Fibroblast of skin of scalp (primary cell): ENCODE results near the gene PHYKPL.
A peak's percentile ranks its signal among the peaks of the same experiment; 100 is the strongest.
"Not testable (repeated sequence)": the region's sequence is repeated elsewhere in the genome, so short reads cannot be mapped to it uniquely, and the experiment has no call there.

Source experiments
- DNase-seq: peaks from one replicate; pipeline ENCODE4 v3.0.0-alpha.2; 2013

Gene PHYKPL

DNA sequence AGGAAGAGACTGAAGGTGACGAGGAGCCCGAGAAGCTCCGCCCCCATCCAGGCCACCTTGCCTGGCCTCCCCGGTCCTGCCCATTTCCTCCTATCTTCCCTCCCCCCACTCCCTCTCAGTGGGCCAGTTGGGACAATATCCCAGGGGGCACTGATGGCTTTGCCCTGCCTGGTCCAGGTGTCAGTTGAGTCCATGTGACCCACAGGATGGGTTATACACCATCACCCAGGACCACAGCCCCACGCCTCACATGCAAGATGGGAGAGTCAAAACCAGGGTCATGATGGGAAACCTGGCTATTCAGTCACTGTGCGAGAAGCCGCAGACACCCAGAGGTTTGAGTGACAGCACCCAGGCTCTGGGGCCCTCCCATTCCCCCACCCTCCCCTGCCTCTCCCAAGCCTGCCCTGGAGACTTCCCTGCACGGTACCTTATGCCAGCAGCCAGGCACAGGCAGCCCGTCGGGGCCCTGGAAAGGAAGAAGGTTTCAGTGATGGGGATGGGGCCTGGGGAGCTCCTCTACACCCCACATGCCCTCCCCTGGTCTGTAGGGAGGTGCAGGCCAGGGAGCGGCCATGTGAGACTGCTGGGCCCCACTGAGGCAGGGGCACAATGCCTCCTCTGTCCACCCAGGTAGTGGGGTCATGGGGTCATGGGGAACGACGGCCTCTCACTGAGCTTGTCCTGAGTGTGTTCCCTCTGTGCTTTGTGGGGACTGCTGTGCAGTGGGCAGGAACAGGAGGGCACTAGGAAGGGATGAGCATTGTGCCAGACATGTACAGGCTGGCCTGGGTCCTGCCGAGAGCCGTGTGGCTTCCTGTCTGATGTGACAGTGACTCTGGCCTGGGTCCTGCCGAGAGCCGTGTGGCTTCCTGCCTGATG lies 6.3 kb upstream of the PHYKPL start:
- DNase-seq: no peak

DNA sequence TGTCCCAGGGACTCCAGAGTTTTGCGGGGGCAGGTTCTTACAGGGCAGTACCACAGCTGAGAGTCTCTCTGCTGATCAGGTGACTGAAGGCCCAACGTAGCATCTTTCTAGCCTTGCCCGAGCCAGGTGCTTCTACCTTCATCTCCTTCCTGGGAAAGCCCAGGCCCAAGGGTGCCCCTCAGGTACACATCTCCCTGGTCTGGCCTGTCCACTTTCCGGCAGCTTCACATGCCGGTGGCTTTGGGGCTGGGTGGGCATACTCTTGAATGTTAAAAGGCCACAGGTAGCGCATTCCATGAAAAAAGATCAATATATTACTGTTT lies 5.7 kb upstream of the PHYKPL start:
- no peak for DNase-seq

DNA sequence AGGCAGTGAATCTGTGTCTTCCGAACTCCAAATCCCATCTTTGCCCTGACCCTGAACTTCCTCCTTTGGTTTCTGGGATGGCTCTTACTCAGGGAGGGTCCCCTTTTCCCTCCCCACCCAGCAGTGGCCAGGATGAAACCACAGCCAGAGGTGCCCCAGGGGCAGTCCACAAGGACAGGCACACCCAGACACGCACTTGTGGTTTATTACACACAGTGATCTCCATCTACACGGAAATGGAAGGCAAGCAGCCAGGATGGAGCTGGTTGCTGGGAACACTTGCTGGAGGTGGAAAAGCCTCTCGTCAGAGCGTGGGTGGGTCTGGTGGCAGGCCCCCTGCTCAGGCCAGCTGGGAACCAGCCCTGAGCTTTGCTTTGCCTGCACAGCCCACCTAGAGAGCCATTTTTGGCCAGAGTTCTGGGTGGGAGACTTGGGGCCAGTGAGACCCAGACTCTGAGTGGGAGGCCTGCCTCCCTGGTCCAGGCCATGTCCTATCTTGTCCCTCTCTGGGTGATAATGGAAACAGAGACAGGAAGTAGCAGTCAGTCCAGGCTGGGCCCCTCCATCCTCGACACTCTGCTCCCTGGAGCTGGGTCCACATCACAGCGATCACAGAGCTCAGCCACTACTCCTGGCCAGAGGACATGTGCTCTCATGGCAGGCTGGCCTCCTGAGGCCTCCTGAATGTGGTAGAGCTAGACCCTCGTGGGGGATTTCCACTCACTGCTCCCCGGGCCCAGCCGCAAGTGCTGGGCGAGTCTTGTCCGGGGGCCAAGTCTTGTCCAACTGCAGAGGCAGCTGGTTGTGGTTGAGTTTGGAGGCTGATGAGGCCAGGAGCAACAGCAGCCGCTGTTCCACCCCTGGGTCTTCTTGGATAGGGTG lies 5.1 kb upstream of the PHYKPL start:
- peak; percentile 23 for DNase-seq

DNA sequence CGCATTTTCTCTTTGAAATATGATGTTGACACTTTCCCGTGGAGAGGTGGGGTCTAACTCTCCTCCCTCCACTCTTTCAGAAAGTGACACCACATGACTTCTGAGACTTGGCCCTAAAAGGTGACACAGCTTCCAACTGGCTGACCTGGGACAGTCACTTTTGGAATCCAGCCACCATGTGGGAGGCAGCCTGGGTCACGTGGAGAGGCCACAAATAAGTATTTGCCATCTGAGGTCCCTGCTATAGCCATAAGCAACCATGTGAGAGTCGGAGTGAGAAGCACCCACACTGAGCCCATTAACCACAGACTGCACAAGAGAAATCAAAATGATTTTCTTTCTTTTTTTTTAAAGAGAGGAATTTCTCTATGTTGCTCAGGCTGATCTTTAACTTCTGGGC lies 4.1 kb upstream of the PHYKPL start:
- DNase-seq: peak; percentile 51

DNA sequence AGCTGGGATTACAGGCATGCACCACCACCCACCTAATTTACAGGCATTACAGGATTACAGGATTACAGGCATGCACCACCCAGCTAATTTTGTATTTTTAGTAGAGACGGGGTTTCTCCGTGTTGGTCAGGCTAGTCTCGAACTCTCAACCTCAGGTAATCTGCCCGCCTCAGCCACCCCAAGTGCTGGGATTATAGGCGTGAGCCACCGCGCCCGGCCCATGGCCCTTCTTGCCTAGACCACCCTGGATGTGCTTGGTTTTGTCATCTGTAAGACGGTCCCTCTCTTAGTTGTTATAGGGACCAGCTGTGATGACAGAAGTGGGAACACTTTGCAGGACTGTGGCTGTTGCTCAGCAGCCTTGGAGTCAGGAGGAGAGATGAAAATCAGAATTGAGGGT lies 3.5 kb upstream of the PHYKPL start:
- DNase-seq: no peak

DNA sequence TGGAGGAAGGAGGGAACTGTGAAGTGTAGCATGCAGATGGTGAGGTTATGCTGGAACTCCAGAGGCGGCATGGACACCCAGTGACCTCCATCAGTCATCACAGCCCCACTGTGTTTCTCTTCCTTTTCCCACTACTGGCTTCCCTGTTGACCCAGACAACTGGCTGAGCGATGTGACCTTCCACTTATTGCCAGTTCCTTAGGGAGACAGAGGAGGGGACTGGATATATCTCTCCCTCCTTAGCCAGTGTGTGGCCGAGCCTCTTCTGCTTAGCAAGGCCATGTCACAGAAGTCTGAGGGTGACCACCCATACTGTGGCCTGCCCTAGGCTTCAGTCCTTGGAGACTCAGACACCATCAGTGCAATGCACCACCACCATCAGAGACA lies 3.0 kb upstream of the PHYKPL start:
- no peak for DNase-seq

DNA sequence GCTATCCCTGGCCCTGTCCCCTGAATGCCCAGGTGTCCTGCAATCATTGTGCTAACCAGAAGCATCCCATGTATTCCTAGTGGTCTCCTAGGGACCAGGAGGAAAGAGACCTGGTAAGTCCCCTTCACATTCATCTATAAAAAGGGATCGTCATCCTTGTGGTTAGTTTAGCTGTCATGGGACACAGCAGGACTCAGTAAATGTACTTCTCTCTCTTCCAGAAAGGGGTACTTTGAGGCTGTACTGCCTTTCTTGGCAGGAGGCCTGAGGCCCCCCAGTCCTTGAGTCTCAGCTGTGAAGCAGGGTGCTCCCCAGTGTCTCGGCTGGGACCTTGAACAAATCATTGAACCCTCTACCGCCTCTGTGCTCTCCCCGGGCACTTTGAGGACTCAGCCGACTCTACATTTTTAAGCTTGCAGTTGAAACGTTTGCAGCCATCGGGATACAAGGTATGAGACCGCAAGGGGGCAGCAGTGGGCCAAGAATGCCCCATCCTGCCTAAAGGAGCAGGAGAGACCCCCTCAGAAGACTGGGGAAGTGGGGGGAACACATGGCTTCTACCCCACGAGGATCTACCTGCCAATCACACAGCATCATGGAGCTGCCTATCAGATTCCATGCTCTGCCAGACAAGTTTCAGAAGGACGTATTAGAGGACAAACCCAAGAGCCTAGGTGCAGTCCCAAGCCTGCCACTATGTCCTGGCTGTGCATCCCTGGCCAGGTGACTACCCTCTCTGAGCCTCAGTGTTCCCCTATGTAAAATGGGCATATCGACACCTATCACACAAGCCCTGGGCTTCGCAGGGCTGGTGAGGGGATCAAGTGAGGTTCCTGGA lies 2.4 kb upstream of the PHYKPL start:
- peak; percentile 63 for DNase-seq

DNA sequence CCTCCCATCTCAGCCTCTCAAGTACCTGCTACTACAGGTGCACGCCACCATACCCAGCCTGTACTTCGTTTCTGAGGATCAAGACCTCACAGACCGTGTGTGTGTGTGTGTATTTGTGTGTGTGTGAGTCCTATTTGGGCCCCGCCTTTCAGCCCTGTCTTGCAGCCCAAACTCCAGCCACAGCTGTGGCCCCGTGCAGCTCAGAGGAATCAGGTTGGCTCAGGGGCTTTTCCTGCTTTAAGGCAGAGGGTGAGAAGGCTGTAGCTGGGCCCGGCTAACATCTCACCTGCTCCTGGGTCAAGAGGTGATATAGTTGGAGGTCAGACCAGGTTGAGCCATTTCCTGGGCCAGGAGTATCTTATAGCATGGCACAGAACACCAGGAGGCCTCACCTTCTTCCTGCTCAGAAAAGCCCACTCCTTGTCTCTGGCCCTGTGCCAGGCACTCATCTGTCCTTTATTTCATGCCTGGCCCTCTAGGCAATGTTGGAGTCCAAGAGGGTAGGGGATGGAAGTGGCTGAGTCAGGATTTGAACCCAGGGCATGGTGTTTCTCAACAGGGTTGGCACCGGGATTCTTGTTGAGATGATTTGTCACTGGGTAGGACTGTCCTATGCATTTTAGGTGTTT lies 1.6 kb upstream of the PHYKPL start:
- DNase-seq: no peak

DNA sequence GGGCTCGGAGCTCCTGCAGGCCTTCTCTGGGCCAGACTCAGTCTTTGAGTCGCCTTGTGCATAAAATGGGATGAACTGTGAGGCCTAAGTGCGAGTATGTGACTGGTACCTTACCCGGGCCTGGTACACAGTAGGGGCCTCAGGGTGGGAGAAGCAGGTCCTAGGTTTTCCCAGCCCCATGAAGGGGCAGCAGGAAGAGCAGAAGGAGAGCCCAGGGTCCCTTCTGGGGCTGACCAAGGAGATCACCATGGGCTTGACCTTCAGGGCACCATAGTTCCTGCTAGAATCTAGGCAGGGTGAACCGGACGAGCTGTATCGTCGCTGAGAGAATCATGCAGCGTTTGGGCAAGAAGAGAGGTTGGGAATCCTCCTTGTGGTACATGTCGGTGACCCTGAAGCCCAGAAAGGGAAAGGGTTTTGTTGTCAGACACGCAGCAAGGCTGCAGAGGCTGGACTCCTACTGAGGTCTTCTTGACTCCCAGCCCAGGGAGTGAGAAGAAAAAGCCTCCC lies 373 bp upstream of the PHYKPL start:
- no peak for DNase-seq

DNA sequence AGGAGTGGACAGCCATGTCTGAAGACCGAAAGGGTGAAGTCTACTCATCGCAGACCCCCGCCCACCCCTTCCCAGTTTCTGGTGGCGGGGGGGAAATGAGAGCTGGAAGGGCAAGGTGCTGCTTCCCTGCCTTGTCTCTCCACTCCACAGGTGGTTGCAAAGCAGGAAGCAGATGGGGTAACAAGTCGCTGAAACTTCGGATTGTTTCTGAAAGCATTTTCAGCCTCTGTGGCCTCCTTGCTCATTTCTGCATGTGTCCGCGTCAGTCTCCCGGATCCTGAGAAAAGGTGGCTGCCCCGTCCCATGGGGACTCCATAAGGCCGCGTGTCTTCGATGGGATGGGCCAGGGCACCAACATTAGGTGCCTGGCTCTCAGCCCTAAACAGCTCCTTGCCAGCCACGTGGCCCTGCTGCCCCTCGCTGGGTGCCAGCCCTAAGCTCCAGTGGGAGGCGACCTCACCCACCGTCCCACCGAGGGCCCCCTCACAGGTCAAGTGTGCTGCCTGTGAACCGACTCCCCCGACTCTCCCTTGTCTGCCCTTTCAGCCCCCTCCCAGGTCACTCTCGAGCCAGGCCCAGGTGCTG lies 971 bp downstream of the PHYKPL start:
- DNase-seq: no peak

DNA sequence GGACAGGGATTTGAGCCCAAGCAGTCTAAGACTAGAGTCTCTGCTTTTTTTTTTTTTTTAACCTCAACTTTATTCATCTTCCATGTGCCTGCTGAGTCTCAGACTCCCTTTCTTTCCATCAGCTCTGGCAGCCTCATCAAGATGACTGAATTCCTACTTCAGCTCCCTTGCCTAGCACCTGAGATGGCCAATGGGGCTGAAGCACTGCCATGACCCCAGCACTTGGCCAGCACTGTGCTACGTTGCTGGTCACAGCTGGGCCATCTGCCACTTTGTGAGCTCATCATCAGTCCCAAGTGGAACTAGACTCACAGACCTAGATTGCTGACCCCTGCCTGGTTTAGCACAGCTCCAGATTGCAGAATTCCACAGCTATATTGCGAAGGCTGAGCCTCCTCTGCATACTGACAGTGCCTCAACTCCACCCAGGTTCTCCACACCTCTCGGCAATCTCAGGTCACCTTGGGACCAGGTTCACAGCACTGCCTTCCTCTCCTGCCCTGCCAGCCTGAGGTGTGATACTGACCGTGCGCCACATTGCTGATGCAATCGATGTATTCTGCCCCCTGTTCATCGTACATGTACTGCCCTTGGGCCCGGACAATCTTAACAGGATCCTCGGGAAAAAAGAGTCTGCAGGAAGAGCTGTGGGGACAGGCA lies 1.6 kb downstream of the PHYKPL start:
- DNase-seq: no peak

DNA sequence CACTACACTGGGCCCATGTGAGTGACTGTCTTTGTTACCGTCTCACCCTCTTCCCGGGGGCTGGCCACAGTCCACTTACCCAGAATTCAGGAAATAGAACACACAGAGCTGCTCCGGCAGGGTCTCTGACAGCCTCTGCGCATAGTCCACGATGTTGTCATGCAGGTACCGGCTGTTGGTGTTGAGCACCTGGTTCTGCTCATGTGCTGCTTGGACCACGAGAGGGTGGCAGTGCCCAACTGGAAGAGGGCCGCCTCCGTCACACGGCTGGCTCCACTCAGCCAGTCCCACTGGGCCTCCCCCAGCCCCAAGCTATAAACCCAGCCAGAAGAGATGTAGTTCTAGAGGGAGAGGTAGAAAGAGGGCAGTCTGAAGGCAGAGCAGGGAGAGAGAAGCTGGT lies 2.7 kb downstream of the PHYKPL start:
- DNase-seq: no peak

DNA sequence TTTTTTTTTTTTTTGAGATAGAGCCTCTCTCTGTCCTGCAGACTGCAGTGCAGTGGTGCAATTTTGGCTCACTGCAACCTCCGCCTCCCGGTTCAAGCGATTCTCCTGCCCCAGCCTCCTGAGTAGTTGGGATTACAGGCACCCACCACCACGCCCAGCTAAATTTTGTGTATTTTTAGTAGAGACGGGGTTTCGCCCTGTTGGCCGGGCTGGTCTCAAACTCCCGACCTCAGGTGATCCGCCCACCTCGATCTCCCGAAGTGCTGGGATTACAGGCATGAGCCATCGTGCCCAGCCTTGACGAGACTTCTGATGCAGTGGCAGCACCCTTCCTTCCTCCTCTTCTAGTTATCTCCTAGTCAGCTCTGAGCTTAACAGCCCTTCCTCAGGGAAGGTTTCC lies 3.5 kb downstream of the PHYKPL start:
- DNase-seq: not testable (repeated sequence)

DNA sequence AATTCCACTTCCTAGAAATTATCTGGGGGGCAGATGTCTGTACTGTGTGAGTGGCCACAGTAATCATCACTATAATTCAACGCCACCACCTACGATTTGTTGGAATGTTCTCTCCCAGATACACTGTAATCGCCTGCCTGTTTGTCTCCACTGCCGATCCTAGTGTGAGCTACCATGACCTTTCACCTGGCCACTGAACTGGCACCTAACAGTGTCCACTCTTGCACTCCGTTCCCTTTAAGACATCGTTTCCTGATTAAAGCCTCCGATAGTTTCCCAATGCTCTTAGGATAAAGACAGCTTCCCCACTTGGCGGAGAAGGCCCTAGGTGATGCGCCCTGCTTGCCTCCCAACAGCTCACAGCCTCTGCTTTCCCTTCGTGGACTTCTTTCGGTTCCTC lies 4.0 kb downstream of the PHYKPL start:
- DNase-seq: no peak

DNA sequence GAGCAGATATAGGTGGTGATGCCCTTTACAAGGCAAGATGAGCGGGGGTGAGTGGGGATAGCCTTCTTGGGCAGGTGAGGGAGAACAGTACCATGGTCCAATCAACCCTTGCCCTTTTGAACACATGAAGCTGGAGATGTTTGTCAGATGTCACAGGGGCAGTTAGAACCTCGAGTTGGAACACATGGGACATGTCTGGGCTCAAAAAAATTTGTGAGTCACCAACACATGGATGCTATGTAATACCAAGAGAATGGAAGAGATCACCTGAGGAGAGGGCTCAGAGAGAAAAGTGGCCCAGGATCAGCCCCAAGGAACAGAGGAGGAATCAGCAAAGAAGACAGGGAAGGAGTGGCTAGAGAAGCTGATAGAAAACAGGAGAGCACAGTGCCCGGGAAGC lies 4.7 kb downstream of the PHYKPL start:
- DNase-seq: no peak

DNA sequence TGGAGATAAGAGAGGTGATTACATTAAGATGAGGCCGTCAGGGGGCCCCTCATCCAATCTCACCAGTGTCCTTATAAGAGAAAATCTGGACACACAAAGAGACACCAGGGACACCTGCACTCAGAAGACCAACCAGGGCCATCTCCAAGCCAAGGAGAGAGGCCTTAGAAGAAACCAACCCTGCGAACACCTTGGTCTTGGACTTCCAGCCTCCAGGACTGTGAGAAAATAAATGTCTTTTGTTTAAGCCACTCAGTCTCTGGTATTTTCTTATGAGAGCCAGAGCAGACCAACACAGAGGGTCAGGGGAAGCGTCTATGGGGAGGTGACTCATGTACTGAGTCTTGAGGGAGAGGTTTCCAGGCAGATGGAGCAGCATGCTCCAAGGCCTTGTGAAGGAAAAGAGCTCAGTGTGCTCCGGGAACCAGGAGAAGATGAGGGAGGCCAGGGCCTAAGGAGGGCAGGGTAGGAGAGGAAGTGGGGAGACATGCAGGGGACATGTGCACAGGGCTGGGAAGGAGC lies 5.4 kb downstream of the PHYKPL start:
- no peak for DNase-seq

DNA sequence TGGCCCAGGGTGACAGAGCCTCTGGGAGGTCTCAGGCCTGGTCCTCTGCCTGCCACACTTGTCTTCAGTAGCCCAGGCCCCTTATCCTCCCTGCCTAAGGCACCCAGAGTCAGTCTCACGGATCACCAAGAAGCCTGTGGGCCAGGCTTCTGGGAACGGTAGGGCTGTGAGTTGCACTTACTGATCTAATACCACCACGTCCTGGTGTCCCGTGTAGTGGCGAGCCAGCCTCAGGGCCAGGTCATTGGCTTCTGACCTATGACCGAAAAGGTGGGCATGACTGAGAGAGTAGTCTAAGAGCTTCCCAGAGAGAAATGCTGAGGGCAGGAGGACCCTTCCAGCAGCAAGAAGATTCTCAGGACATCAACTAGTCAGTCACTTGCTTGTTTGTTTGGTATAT lies 7.4 kb downstream of the PHYKPL start:
- DNase-seq: no peak

DNA sequence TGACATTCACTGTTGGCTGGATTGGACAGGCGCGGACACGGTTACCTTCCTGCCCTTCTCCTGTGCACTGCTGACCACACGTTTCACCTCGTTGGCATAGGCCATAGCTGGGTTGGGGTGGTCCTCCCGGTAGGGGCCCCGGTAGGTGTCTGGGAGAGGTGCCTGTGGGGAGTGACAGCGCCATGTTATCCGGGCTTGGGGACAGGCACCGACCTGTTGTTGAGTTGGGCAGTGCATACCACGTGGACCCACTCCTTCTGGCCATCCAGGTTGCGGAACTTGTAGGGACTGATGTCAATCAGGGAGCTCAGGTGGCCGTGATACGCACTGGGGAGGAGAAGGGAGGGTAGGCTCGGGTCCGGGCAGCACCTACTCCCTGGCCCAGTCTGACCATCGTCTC lies 8.2 kb downstream of the PHYKPL start:
- no peak for DNase-seq

DNA sequence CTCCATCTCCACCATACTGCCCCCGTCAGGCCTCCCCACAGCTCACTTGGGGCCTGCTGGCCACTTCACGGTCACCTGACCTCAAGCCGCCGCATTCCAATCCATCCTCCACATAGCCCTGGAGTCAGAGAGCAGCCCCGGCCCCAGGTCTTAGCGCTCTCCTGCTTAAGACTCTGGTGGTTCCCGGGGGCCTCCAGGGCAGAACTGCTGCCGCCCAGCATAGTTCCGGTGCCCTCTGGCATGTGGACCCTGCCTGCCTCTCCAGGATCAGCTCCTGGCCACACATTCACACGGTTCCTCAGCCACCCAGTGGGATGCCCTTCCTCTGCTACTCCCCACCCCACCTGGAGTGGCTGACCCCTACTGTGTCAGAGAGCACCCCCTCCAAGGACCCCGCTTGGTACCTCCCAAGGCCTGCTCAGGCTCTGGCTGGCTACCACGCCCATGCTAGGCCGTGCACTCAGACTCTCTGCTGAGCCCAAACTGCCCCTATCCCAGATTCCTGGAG lies 8.7 kb downstream of the PHYKPL start:
- DNase-seq: no peak

DNA sequence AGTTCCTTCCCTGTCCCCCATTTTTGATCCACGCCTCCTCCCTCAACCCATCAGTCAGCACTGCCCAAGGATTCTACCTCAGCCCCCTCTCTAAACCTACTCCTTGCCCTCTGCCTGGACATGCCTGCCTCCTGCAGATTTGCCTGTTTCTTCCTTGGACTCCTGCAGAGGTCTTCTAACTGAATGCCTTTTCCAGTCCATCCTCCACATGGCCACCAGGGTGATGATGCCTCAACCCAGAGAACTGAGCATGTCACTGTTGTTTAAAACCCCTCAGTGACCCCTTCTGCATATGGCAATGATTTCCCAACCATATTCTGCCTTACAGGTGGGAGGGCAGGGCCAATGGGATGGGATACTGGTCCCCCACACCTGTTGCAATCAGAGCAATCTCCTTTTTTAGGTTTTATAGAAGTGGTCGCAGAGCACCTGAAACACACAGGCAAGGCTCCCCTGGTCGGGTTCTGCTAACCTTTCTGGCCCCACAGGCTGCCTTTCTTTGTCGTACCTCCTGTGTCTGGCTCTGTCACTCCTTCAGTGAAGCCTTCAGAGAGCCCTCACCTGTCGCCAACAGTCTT lies 9.3 kb downstream of the PHYKPL start:
- DNase-seq: no peak

DNA sequence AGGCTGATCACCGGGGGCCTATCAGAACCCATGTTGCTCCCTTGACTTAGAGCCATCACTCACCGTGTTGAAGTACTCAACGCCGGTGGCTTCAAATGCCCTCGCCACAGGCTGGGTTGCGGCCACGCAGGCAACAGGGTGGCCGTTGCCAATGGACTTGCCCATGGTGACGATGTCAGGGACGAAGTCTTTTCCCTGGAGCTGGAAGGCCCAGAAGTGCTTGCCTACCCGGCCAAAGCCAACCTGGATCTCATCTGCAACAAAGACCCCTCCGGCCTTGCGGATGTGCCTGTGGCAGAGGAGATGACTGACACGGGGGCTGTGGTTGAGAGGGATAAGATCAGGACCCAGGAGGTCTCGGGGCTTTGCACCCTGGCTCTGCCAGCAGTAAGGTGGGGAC lies 10.3 kb downstream of the PHYKPL start:
- DNase-seq: no peak
